Measurements from ENCODE around the gene HOXC9.

DNA sequence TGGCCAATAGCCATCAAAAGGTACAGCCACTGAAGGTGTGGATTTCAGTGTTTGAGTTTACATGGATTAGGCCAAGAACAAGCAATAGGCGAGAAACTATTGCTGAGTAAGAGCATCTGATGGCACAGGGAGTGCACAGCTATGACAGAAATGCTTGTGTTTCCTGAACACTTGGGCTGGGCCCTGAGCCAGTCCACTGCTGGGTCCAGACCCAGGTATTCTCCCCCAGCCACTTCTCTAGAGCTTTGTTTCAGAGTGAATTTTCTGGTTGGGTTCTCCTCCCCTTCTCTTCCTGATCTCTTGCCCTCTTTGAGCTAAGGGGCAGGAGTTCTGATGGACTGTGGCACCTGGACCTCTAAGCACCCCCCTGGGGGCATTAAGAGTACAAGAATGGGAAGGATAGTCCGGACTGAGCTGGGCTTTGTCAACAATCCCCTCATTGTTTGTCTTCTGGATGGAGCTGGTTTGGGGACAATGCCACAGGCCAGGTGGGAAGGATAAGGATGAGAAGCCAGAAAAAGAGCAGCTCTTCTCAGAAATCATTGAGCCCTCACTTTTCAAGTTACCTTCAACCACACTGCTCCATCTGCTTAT lies 41.2 kb downstream of the HOXC9 start:
- TF ChIP-seq EZH2 (IDR thresholded peaks at IDR 0.05; ENCODE audit: borderline replicate concordance, low read depth, low read length, poor library complexity, severe bottlenecking), result no peak
- TF ChIP-seq, protein P1, sequence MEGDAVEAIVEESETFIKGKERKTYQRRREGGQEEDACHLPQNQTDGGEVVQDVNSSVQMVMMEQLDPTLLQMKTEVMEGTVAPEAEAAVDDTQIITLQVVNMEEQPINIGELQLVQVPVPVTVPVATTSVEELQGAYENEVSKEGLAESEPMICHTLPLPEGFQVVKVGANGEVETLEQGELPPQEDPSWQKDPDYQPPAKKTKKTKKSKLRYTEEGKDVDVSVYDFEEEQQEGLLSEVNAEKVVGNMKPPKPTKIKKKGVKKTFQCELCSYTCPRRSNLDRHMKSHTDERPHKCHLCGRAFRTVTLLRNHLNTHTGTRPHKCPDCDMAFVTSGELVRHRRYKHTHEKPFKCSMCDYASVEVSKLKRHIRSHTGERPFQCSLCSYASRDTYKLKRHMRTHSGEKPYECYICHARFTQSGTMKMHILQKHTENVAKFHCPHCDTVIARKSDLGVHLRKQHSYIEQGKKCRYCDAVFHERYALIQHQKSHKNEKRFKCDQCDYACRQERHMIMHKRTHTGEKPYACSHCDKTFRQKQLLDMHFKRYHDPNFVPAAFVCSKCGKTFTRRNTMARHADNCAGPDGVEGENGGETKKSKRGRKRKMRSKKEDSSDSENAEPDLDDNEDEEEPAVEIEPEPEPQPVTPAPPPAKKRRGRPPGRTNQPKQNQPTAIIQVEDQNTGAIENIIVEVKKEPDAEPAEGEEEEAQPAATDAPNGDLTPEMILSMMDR (conservative IDR thresholded peaks at IDR 0.05; ENCODE audit: low read depth, low read length), result no peak
